ENCODE measurements around the gene ARL4C. TPM values are rescaled to one million over a fixed set of nuclear protein-coding genes. Genes with fewer than 3 reads are reported as not detected.

Gene ARL4C
- total RNA-seq, 1 donor from 2014 or later, result 29.5 TPM

DNA sequence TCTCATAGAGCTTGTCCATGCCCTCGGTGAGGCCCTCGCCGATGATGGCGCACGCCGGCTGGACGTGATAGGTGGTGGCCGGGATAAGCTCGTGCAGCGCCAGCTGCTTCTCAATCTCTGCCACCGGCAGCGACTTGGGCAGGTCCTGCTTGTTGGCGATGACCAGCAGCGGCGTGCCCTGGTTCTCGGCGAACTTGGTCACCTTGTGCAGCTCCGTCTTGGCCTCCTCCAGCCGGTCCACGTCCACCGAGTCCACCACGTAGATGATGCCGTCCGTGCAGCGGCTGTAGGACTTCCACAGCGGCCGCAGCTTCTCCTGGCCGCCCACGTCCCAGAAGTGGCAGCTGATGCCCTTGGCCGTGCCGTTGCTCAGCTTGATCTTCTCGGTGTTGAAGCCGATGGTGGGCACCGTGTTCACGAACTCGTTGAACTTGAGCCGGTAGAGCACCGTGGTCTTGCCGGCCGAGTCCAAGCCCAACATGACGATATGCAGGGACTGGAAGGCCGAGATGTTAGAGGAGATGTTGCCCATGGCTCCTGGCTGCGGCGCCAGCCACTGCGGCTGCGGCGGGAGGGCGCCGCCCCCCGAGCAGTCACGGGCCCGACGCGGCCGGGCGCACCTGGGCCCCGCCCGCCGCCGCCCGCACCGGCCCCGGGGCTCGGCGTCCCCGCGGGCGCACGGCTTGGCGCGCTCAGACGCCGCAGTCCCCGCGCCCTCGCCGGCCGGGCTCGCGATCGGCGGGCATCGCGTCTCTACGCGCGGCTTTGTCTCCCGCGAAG lies 636 bp downstream of the ARL4C start:
- peak overlapping the region; percentile 93 for H3K4me3 Mint-ChIP-seq
- H3K27me3 Mint-ChIP-seq (ENCODE audit: low read depth), result peaks cover 29% of the 10 kb centered on the region
- peaks cover 2% of the 10 kb centered on the region for H3K36me3 Mint-ChIP-seq (ENCODE audit: low read depth)
- peak overlapping the region; percentile 95 for H3K27ac Mint-ChIP-seq (ENCODE audit: unreplicated experiment)
- H3K9me3 Mint-ChIP-seq, result no peaks in the 10 kb centered on the region
- TF ChIP-seq, protein P1, sequence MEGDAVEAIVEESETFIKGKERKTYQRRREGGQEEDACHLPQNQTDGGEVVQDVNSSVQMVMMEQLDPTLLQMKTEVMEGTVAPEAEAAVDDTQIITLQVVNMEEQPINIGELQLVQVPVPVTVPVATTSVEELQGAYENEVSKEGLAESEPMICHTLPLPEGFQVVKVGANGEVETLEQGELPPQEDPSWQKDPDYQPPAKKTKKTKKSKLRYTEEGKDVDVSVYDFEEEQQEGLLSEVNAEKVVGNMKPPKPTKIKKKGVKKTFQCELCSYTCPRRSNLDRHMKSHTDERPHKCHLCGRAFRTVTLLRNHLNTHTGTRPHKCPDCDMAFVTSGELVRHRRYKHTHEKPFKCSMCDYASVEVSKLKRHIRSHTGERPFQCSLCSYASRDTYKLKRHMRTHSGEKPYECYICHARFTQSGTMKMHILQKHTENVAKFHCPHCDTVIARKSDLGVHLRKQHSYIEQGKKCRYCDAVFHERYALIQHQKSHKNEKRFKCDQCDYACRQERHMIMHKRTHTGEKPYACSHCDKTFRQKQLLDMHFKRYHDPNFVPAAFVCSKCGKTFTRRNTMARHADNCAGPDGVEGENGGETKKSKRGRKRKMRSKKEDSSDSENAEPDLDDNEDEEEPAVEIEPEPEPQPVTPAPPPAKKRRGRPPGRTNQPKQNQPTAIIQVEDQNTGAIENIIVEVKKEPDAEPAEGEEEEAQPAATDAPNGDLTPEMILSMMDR (conservative IDR thresholded peaks at IDR 0.05), result no peak
- H3K4me1 Mint-ChIP-seq, result peaks cover 41% of the 10 kb centered on the region
- peak; percentile 16 for DNase-seq (ENCODE audit: low read depth, low spot score)

- Mint-ChIP-seq H3K27ac (ENCODE audit: unreplicated experiment) (peak overlapping the region; percentile 95), H3K27me3 (ENCODE audit: low read depth) (peaks cover 29% of the 10 kb centered on the region), H3K4me1 (peaks cover 41% of the 10 kb centered on the region), H3K9me3 (no peaks in the 10 kb centered on the region), H3K4me3 (peak overlapping the region; percentile 93), H3K36me3 (ENCODE audit: low read depth) (peaks cover 2% of the 10 kb centered on the region)
- TF ChIP-seq, protein P1 (conservative IDR thresholded peaks at IDR 0.05), result peak; percentile 6
- no peak for DNase-seq (ENCODE audit: low read depth, low spot score)
Measured at GRCh38 chr2:234495251-234496054, 1.4 kb downstream of the ARL4C start.

GRCh38 chr2:234494361-234495250 lies 2.3 kb downstream of the ARL4C start:
- Mint-ChIP-seq H3K4me3 (peak overlapping the region; percentile 93), H3K27ac (ENCODE audit: unreplicated experiment) (peak overlapping the region; percentile 94), H3K27me3 (ENCODE audit: low read depth) (peaks cover 29% of the 10 kb centered on the region), H3K9me3 (no peaks in the 10 kb centered on the region), H3K36me3 (ENCODE audit: low read depth) (peaks cover 2% of the 10 kb centered on the region), H3K4me1 (peaks cover 41% of the 10 kb centered on the region)
- TF ChIP-seq, protein P1 (conservative IDR thresholded peaks at IDR 0.05), result no peak
- DNase-seq (ENCODE audit: low read depth, low spot score), result no peak

- DNase-seq (ENCODE audit: low read depth, low spot score), result no peak
- no peaks in the 10 kb centered on the region for H3K9me3 Mint-ChIP-seq
- H3K4me3 Mint-ChIP-seq, result peak overlapping the region; percentile 93
- TF ChIP-seq, protein P1 (conservative IDR thresholded peaks at IDR 0.05), result no peak
- no peak overlapping the region for H3K27ac Mint-ChIP-seq (ENCODE audit: unreplicated experiment)
- peaks cover 27% of the 10 kb centered on the region for H3K27me3 Mint-ChIP-seq (ENCODE audit: low read depth)
- peaks cover 41% of the 10 kb centered on the region for H3K4me1 Mint-ChIP-seq
- peaks cover 2% of the 10 kb centered on the region for H3K36me3 Mint-ChIP-seq (ENCODE audit: low read depth)
Measured at GRCh38 chr2:234493796-234494195, 3.1 kb downstream of the ARL4C start.

Data from neural crest cell (in vitro differentiated cells).